K562 (cell line): ENCODE results near the gene MOB1A. TPM values are rescaled to one million over a fixed set of nuclear protein-coding genes. Genes with fewer than 3 reads are reported as not detected.

Experiments
- ARHGAP35 ChIP-seq: fragments of 450-650 bp; IDR thresholded peaks from 2 replicates; pipeline ENCODE4 v1.6.1; 2018; ENCODE audit not compliant: partially characterized antibody
- BRF1 ChIP-seq: IDR thresholded peaks from 3 replicates; pipeline ENCODE4 v1.6.1; 2011; ENCODE audit warnings: borderline replicate concordance, mild to moderate bottlenecking; ENCODE audit not compliant: insufficient read length; ENCODE audit errors: extremely low read depth
- CHD7 ChIP-seq: fragments of 200-600 bp; sonication (generic); IDR thresholded peaks from one replicate; pipeline ENCODE4 v1.6.1; 2012; ENCODE audit warnings: mild to moderate bottlenecking, low read depth, low read length, inconsistent platforms
- PURB ChIP-seq: sonication (generic); formaldehyde crosslinking; IDR thresholded peaks from 2 replicates; pipeline ENCODE4 v1.9.0; 2021; ENCODE audit warnings: low read depth, mild to moderate bottlenecking, missing genetic modification reagents
- RFX5 ChIP-seq: IDR thresholded peaks from 2 replicates; pipeline ENCODE4 v1.6.1; 2011; ENCODE audit warnings: low read depth, mild to moderate bottlenecking, improper control_type of control experiment, low read length
- TFAP4 ChIP-seq: sonication (generic); formaldehyde crosslinking; IDR thresholded peaks from 2 replicates; pipeline ENCODE4 v1.8.0; 2022; ENCODE audit warnings: missing genetic modification reagents, mild to moderate bottlenecking, moderate library complexity, borderline replicate concordance
- USF1 ChIP-seq: sonication (generic); formaldehyde crosslinking; IDR thresholded peaks from 2 replicates; pipeline ENCODE4 v1.9.0; 2022; ENCODE audit warnings: mild to moderate bottlenecking, missing genetic modification reagents
- ZNF609 ChIP-seq: sonication (generic); formaldehyde crosslinking; IDR thresholded peaks from 2 replicates; pipeline ENCODE4 v1.8.1; 2023; ENCODE audit warnings: missing genetic modification reagents, mild to moderate bottlenecking, borderline replicate concordance
- polyA plus RNA-seq, 8 experiments: library from polyadenylated mRNA; depleted of rRNA in 4 of 8; stranded (reverse) in 5 of 8; unstranded in 3 of 8; fragments of >200 nt; fragmentation: Nextera tagmentation in 2 of 8; fragmentation: Illumina TruSeq in 1 of 8; extraction: Ambion mirVana in 2 of 8; extraction: Trizol in 1 of 8; gene quantifications; 2 replicates each; pipeline versions ENCODE4 v1.2.1 to v1.2.3, GENCODE V29; 2011 to 2014; ENCODE audit warnings: inconsistent platforms in 1 of 8, missing spikeins in 1 of 8
- total RNA-seq, 7 experiments: library from RNA; depleted of rRNA in 6 of 7; stranded (reverse); fragments of >200 nt in 6 of 7; fragmentation: Illumina TruSeq in 2 of 7; extraction: Trizol in 2 of 7; gene quantifications; 2 replicates each; pipeline versions ENCODE4 v1.2.1 to v1.2.3, GENCODE V29; 2011 to 2021; ENCODE audit warnings: low replicate concordance in 1 of 7

MOB1A gene
- total and polyA plus RNA-seq, 9 of the 15 experiments (the other 6 are each of a cell fraction or from before 2014, with no cell fraction given): 24.8 to 100 (median 60.2) TPM

GRCh38 chr2:74179063-74179865 is 585 bp upstream of the MOB1A start (continued):
- TF ChIP-seq USF1 (CRISPR knock-in tag) (no peak), RFX5 (no peak), TFAP4 (no peak), PURB (no peak), BRF1 (no peak), ARHGAP35 (no peak), CHD7 (no peak), ZNF609 (no peak)
